Measurements from ENCODE around the gene FAM83G.
A peak's percentile ranks its signal among the peaks of the same experiment; 100 is the strongest.
"Not testable (repeated sequence)": the region's sequence is repeated elsewhere in the genome, so short reads cannot be mapped to it uniquely, and the experiment has no call there.

The FAM83G gene

GRCh38 chr17:19022128-19022527 is 17.6 kb upstream of the FAM83G start:
- no peak for DNase-seq

DNA sequence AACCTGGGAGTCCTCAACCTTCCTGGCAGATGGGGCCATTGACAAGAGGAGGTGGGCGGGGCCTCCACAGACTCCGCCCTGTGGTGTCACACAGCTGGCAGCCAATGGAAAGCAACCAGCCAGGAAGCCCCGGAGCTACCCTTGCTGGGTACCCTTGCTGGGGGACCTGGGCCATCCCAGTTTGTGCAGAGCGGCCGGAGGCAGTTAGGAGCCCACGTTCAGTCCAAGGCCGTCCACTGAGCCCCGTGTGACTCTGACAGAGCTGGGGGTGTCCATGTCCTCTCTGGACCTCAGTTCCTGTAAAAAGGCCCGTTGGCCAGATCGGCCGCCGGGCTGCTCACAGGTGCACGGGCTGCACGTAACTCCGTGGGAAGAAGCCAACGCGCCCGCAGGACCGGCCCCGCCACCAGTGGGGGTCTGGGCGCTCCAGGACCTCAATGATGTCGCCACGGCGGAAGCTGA is 17.1 kb upstream of the FAM83G start:
- peak in 1 of 2 experiments; percentile 34 for DNase-seq

- not testable (repeated sequence) for DNase-seq
Measured at GRCh38 chr17:19021011-19021621, 16.6 kb upstream of the FAM83G start.

- no peak for DNase-seq
Measured at GRCh38 chr17:19020016-19020415, 15.5 kb upstream of the FAM83G start.

- DNase-seq = no peak
Measured at GRCh38 chr17:19019041-19019941, 14.7 kb upstream of the FAM83G start.

- no peak for DNase-seq
Measured at GRCh38 chr17:19018600-19018950, 14.0 kb upstream of the FAM83G start.

GRCh38 chr17:19017804-19018599 is 13.4 kb upstream of the FAM83G start:
- DNase-seq = no peak

GRCh38 chr17:19017401-19017800 is 12.8 kb upstream of the FAM83G start:
- no peak for DNase-seq

DNA sequence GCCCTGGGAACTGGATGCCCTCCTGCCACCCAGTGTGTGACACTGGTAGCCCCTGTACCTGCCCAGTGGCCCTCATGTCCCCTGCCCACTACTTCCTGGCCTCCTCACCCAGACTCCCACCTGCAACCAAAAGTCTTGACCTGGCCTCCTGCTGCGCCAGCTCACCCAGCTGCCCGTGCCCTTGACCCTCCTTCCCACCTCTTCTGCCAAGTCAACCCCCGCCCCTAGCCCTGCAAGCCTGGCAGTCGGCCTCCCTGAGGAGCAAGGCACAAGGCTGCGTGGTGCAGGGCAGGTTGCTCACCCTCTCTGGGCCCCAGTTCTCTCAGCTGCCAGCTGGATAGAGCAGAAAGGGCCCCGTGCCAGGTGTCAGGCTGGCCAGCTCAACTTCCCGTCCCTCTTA is 12.3 kb upstream of the FAM83G start:
- no peak for DNase-seq

GRCh38 chr17:19016297-19016696 is 11.7 kb upstream of the FAM83G start:
- DNase-seq = no peak

DNA sequence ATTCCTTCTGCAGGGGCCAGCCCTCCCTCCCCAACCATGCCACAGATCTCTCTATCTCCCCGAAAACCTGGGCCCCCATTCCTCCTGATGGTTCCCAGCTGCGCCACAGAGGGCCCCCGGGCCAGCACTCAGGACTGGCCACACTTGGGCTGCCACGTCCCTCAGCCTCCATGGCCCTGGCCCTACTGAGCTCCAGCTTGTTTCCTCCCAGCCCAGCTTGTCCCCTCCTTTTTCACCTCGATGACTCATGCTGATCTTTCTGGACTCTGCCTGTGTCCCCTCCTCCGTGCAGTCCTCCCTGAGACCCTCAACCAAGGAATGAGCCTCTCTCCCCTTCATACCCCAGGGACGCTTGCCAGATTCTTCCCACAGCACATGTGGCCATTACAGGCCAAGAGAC is 10.9 kb upstream of the FAM83G start:
- DNase-seq = no peak

DNA sequence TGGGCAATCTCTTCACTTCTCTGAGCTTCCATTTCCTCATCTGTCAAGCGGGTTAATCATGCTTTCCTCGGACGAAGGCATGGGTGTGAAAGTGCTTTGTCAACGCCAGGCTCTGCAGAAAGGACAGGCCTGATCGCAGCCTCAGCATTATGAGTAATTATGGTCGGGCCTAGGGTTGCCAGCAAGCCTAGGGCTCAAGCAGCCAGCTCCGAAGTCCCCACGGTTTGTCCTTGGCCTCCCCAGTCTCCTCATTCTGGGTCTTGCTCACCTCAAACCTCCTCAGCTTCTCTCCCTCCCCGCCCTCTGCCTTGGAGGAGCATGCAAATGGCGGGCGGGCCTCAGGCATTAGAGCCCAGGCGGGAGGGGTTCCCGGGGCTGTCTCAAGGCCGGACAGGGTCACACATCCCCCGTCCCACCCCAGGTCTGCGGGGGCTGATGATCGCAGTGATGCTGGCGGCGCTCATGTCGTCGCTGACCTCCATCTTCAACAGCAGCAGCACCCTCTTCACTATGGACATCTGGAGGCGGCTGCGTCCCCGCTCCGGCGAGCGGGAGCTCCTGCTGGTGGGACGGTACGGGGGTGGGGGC is 10.2 kb upstream of the FAM83G start:
- no peak for DNase-seq

- no peak for DNase-seq
Measured at GRCh38 chr17:19013806-19014627, 9.5 kb upstream of the FAM83G start.

DNA sequence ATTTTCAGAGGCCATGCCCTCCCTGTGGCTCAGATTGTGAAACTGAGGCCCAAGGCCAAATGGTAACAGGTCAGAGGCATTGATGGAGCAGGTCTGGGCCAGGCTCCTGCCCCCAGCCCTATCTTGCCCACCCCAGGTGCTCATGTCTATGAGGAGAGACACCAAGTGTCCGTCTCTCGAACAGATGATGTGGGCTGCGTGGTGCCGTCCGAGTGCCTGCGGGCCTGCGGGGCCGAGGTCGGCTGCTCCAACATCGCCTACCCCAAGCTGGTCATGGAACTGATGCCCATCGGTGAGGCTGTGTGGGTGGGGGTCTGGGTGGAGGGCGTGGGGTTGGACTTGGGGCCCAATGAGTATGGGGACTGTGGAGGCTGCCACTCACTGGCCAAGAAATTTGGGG is 8.7 kb upstream of the FAM83G start:
- no peak for DNase-seq

GRCh38 chr17:19012171-19013080 is 7.9 kb upstream of the FAM83G start:
- no peak for DNase-seq

DNA sequence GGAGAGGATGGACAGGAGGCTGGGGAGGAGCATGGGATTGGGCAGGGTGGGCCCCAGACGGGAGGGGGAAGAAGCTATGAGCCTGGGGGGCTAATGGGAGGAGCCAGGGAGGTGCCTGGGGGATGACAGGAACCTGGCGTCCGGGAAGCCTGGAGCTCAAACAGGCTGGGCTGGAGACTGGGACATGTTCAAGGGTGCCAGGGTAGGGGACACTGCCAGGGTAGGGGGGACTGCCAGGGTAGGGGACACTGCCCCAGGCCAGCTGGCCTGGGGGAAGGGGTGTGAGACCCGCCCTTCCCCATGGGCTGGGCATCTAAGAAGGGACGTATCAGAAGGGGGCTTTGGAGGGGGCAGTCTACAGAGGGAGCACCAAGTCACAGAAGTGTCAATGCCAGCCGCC is 7.0 kb upstream of the FAM83G start:
- DNase-seq = no peak

DNA sequence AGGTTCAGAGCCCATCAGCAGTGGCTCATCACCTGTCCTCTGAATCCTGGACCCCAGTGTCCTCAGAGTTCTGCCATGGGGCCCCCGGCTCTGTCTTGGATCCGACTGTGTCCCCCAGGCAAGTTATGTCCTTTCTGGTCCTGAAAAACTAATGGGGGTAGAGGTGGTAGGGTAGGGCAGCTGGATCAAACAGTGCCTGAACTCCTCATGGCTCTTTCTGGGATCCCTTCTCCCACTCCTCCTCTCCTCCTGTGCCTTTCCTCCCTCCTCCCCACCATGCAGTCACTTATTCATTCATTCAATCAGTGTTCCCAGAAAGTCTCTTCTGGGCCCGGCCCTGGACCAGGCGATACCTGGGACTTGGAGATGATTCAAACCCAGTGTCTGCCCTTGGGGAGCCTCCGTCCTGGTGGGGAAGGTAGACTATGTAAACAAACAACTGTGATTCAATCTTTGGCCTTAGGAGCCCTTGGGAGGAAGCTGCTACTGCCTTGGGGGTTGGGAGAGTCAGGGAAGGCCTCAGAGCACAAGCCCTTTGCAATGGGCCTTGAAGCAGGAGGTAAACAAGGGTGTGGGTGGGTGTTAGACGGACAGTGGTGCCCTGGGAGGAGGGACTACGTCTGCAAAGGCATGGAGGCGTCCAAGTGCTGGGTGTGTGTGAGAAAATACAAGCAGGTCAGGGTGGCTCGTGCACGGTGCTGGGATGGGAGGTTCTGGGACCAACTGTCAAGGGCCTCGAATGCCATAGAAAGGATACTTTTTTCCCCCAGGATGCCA is 6.4 kb upstream of the FAM83G start:
- no peak for DNase-seq

DNA sequence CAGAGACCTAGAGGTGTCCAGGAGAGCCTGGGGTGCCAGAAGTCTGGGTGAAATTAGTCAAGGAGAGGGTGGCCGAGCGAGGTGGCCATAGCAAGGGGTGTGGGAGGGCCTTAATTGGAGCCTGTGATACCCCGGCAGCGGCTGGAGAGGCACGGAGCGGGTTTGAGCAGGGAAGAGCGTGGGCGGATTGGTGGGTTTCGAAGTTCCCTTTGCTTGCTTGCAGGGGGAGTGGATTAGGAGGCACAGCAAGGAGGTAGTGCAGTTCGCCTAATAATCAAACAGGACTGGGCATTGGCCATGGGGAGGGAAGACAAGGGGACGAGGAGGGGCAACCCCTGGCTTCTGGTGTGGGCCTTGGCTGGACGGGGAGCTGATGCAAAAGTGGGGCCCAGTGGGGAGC is 5.4 kb upstream of the FAM83G start:
- no peak for DNase-seq

GRCh38 chr17:19006698-19007097 is 2.1 kb upstream of the FAM83G start:
- DNase-seq = no peak

GRCh38 chr17:19005789-19006430 is 1.3 kb upstream of the FAM83G start:
- no peak for DNase-seq
